Occipital lobe (tissue), 2 donors: ENCODE data around the gene C3. TPM values are rescaled to one million over a fixed set of nuclear protein-coding genes. Genes with fewer than 3 reads are reported as not detected.
"Not testable (repeated sequence)": the region's sequence is repeated elsewhere in the genome, so short reads cannot be mapped to it uniquely, and the experiment has no call there.

Experiments
- DNase-seq: peaks from one replicate; lab custom pipeline; 2025; lab: John Stamatoyannopoulos, UW
- total RNA-seq: library from RNA; depleted of rRNA; stranded (reverse); fragments of >200 nt; gene quantifications from one replicate; pipeline ENCODE4 v1.2.3, GENCODE V29; 2014

C3 gene
- total RNA-seq, 1 donor from 2014 or later: 12.3 TPM

GRCh38 chr19:6664916-6665315, 55.5 kb downstream of the C3 start:
- DNase-seq: no peak

- DNase-seq: no peak
Observed at GRCh38 chr19:6663236-6664201, 56.9 kb downstream of the C3 start.

- DNase-seq: no peak
Observed at GRCh38 chr19:6662702-6663101, 57.7 kb downstream of the C3 start.

DNA sequence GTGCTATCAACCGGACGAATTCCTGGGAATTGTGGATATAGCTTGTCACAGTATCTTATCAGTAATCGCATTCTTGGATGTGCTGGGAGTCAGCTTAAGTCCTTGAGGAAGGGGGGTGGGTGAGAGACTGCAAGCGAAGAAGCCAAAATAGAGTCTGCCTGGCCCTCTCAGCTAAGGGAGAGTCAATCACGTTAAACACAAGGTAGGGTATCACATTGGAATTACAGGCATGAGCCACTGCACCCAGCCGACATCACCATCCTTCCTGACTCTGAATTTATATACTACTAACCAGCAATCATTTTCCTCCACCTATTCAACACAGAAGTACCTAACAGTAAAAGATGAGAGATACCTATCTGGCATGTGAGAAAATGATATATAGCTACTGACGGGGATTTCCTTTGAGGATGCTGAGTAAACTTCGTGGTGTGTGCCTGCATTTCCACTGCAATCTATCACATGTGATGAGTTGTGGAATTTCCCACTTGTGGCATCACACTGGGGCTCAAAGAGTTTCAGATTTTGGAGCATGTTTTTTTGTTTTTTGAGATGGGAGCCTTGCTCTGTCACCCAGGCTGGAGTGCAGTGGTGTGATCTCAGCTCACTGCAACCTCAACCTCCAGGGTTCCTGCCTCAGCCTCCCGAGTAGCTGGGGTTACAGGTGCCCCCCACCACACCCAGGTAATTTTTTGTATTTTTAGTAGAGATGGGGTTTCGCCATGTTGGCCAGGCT, 58.8 kb downstream of the C3 start:
- DNase-seq: not testable (repeated sequence)

DNA sequence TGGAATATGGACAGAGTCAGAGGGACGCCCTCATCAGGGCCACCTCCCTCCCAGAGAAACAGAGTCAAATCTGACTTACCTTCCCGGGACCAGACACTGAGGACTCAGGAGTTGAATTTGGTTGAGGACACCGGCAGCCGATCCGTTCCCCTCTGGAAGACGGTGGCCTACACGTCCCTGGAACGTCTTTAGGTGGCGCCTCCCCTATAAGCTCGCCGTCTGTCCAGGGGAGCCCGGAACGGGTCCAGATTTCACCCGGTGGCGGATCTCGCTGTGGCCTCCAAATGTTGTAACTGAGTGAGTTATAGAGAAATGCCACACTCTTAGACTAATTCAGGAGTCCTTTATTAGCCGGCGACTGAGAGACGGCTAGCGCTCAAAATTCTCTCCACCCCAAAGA, 59.5 kb downstream of the C3 start:
- DNase-seq: no peak

- DNase-seq: not testable (repeated sequence)
Observed at GRCh38 chr19:6656390-6656789, 64.1 kb downstream of the C3 start.

DNA sequence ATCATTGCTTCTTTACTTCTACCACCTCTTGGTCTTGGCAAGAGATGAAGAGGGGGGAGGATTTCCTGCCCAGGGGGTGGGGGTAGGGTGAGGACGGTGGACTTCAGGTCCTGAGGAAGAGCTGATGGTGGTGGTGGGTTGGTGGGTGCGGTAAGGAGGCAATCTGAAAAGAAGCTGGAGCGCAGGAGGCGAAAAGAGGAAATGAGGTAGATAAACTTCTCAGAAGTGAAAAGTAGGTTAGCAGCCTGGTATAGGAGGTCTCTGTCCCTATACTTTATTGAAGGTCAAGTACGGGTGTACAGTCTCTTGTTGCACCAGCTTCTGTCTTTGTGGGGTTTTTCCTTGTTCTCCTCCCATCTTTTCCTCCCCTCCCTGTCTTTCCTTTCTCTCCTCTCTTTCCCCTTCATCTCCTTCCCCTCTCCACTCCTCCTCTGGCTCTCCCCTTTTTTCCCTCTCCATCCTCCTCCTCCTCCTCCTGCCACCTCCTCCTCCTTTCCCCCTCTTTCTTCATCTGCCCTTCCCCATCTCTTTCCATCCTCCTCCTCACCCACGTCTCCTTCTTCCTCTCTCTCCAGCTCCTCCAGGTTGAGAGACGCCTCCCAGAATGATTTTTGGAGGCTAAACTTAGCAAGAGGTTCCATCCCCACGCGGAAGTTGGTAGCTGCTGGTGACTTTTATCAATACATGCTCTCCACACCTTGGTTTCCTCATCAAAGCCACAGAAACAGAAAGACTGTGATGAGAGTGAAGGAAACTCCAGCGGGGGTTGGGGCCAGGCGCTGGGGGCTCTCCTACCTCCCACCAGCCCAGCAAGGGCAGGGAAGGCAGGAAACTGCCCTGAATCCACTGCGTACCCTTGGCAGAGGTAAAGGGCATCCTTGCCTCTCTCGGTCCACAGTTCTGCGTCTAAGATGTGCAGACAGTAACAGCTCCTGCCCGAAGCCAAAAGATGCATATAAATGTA, 65.8 kb downstream of the C3 start:
- no peak for DNase-seq

- no peak for DNase-seq
Observed at GRCh38 chr19:6652805-6653094, 67.7 kb downstream of the C3 start.

- DNase-seq: no peak
Observed at GRCh38 chr19:6651965-6652804, 68.3 kb downstream of the C3 start.

DNA sequence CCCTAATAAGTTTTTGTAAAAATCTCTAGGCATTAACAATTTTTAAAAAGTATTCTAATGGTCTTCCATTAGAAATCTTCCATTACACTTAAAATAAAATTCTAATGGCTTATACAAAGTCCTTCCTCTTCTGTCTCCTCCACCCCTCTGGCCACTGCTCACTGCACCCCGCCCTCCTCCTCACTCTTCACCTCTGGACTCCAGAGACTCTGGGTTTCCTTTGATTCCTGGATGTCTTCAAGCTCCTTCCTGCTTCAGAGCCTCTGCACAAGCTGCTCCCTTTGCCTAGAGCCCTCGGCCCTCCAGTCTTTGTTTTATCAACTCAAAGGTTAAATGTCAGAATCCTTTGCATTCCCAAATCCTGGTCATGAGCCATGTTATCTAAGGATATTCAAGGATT, 71.3 kb downstream of the C3 start:
- DNase-seq: no peak

GRCh38 chr19:6648141-6648715, 72.2 kb downstream of the C3 start:
- DNase-seq: no peak

DNA sequence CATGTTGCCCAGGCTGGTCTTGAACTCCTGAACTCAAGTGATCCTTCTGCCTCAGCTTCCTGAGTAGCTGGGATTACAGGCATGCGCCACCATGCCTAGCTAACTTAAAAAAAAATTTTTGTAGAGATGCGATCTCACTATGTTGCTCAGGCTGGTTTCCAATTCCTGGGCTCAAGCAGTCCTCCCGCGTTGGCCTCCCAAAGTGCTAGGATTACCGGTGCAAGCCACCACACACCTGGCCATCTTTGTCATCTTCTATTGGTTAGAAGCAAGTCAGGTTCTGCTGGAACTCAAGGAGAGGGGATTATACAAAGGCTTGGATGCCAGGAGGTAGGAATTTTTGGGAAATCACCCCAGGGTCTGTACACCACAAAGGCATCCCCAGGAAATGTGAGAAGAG, 75.7 kb downstream of the C3 start:
- DNase-seq: no peak

- not testable (repeated sequence) for DNase-seq
Observed at GRCh38 chr19:6640333-6640732, 80.1 kb downstream of the C3 start.

GRCh38 chr19:6639439-6639838, 81.0 kb downstream of the C3 start:
- no peak for DNase-seq

DNA sequence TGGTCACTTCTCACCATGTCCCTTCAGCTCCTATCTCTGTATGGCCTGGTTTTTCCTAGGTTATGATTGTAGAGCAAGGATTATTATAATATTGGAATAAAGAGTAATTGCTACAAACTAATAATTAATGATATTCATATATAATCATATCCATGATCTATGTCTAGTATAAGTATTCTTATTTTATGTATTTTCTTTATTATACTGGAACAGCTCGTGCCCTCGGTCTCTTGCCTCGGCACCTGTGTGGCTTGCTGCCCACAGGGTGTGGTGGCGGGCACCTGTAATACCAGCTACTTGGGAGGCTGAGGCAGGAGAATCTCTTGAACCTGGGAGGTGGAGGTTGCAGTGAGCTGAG, 87.0 kb downstream of the C3 start:
- DNase-seq: not testable (repeated sequence)

- peak; percentile 21 for DNase-seq
Observed at GRCh38 chr19:6632747-6633455, 87.5 kb downstream of the C3 start.

DNA sequence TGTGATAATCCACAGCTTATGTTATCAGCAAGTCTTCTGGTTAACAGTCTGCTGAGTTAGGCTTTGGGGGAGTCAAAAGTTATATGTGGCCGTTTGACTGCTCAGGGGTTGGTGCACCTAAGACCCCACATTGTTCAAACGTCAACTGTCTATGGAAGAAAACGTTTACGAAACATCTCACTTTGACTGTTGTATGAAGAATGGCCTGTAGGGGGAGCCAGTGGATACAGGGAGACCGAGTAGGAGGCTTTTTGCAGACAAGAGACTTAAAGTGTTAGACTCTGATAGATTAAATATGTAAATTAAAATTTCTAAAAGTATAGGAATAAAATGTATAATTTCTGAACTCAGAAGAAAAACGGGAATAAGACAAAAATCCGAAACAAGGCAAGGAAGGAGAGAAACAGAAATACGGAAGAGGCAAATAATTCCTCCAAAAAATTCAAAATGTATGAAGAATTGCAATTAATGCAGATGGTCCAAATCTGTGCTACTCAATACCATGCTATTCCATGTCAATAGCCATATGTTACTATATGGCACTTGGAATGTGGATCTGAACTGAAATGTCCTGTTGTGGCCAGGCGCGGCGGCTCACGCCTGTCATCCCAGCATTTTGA, 88.3 kb downstream of the C3 start:
- peak; percentile 19 for DNase-seq
